Endothelial cell of umbilical vein (primary cell): ENCODE results near the gene BRME1.

ENCODE experiments used
- FOS ChIP-seq: IDR thresholded peaks from 2 replicates; pipeline ENCODE4 v1.6.1; 2011; ENCODE audit warnings: mild to moderate bottlenecking, low read length, moderate library complexity, borderline replicate concordance; ENCODE audit not compliant: insufficient read depth
- POLR2A ChIP-seq: IDR thresholded peaks from 2 replicates; pipeline ENCODE4 v1.6.1; 2012; ENCODE audit warnings: low read depth, mild to moderate bottlenecking, control low read depth, low read length
- TF ChIP-seq, protein P1 (sequence below), 2 donors: IDR thresholded peaks; 1 replicate in 1 of 2; 2 replicates in 1 of 2; pipeline ENCODE4 v1.5.1; 2011; ENCODE audit warnings: low read length in 2 of 2, mild to moderate bottlenecking in 2 of 2, moderate library complexity in 2 of 2, control low read depth in 1 of 2, inconsistent platforms in 1 of 2, low read depth in 1 of 2; ENCODE audit not compliant: insufficient read depth in 1 of 2; ENCODE audit errors: extremely low read depth in 1 of 2
- TF ChIP-seq, protein P2 (sequence below): IDR thresholded peaks from 2 replicates; pipeline ENCODE4 v1.6.1; 2011; ENCODE audit not compliant: insufficient read depth, insufficient read length

DNA sequence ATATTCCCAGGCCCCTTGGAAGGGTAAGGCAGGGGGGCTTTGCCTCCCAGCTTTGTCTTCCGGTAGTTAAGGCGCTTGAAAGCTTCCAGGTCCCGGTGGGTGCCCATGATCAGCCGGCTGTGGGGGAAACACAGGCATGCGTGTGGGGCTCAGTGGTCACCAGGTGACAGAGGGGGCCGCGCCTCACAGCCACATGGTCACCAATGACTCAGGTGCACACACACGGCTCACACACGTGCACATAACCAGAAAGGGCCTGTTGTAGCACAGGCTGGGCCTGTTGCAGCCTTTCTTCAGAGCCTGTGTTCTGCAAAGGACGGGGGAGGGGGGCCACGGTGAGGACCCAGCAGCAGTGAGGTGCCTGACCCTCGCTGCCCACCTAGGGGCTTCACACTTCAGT is 23.1 kb downstream of the BRME1 start:
- TF ChIP-seq, protein P1, sequence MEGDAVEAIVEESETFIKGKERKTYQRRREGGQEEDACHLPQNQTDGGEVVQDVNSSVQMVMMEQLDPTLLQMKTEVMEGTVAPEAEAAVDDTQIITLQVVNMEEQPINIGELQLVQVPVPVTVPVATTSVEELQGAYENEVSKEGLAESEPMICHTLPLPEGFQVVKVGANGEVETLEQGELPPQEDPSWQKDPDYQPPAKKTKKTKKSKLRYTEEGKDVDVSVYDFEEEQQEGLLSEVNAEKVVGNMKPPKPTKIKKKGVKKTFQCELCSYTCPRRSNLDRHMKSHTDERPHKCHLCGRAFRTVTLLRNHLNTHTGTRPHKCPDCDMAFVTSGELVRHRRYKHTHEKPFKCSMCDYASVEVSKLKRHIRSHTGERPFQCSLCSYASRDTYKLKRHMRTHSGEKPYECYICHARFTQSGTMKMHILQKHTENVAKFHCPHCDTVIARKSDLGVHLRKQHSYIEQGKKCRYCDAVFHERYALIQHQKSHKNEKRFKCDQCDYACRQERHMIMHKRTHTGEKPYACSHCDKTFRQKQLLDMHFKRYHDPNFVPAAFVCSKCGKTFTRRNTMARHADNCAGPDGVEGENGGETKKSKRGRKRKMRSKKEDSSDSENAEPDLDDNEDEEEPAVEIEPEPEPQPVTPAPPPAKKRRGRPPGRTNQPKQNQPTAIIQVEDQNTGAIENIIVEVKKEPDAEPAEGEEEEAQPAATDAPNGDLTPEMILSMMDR (IDR thresholded peaks at IDR 0.05; ENCODE audit: extremely low read depth in 1 of 2, insufficient read depth in 1 of 2, low read depth in 1 of 2, low read length in 2 of 2), result no peak
- TF ChIP-seq, protein P2, sequence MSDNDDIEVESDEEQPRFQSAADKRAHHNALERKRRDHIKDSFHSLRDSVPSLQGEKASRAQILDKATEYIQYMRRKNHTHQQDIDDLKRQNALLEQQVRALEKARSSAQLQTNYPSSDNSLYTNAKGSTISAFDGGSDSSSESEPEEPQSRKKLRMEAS, result no peak
- TF ChIP-seq POLR2A (no peak), FOS (no peak)
